OCI-LY7 (cell line): ENCODE measurements around the gene TLX3.

Experiments used
- EZH2phosphoT487 ChIP-seq: fragments of 200-600 bp; sonication (generic); IDR thresholded peaks from 2 replicates; pipeline ENCODE4 v1.6.1; 2018; ENCODE audit warnings: low read depth, borderline replicate concordance, mild to moderate bottlenecking, mixed run types, antibody characterized with exemption, low read length, moderate library complexity, mixed read lengths
- TF ChIP-seq, protein P1 (sequence below): fragments of 200-600 bp; sonication (generic); conservative IDR thresholded peaks from 2 replicates; pipeline ENCODE4 v1.5.1; 2014; ENCODE audit warnings: mild to moderate bottlenecking, antibody characterized with exemption, low read length, moderate library complexity, mixed read lengths

DNA sequence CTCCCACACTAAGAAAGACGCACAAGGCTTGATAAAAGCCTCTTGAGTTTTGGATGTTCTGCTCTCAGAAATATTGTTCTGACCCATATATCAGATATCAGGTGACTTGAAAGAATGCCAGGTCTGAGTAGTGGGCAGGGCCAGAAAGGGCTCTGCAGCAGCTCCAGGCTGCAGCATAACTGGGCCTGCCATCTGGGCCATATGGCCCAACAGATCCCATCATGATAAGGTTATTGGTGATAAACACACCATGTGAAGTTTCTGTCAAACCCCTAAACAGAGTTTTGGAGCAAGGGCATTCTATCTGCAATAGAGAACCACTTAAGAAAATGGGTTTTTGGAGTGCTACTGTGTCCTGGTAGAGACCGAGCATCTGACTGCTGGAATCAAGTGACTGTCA, 48.8 kb downstream of the TLX3 start:
- TF ChIP-seq, protein P1, sequence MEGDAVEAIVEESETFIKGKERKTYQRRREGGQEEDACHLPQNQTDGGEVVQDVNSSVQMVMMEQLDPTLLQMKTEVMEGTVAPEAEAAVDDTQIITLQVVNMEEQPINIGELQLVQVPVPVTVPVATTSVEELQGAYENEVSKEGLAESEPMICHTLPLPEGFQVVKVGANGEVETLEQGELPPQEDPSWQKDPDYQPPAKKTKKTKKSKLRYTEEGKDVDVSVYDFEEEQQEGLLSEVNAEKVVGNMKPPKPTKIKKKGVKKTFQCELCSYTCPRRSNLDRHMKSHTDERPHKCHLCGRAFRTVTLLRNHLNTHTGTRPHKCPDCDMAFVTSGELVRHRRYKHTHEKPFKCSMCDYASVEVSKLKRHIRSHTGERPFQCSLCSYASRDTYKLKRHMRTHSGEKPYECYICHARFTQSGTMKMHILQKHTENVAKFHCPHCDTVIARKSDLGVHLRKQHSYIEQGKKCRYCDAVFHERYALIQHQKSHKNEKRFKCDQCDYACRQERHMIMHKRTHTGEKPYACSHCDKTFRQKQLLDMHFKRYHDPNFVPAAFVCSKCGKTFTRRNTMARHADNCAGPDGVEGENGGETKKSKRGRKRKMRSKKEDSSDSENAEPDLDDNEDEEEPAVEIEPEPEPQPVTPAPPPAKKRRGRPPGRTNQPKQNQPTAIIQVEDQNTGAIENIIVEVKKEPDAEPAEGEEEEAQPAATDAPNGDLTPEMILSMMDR: no peak
- TF ChIP-seq EZH2phosphoT487: no peak
